GM21526 (cell line): ENCODE data around the gene KCNG2.
"Not testable (repeated sequence)": the region's sequence is repeated elsewhere in the genome, so short reads cannot be mapped to it uniquely, and the experiment has no call there.

Experiments
- ATAC-seq: cut with Tn5 transposase; IDR thresholded peaks from one replicate; pipeline ENCODE4 v1.9.1; 2021; ENCODE audit warnings: moderate library complexity; ENCODE audit not compliant: unreplicated experiment, low FRiP score

KCNG2 gene

GRCh38 chr18:79866889-79867574, 69.3 kb downstream of the KCNG2 start:
- no peak for ATAC-seq

DNA sequence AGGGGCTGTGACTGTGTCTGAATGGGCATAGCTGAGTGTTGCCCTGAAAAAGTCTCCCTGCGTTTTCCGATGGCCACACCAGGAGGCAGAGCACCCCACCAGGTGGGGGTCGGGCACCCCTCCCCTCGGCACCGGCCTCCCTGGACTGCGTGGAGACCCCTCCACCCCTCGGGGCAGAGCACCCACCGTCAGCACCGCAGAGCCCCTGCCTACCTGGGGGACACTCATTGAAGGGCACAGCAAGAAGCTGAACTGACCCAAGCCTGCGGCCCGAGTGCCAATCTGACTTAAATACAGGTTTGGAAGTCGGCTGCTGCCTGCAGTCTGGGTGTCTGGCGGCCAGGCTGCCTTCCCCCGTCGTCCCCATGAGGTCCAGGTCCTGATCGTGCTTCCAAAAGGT, 69.9 kb downstream of the KCNG2 start:
- no peak for ATAC-seq

DNA sequence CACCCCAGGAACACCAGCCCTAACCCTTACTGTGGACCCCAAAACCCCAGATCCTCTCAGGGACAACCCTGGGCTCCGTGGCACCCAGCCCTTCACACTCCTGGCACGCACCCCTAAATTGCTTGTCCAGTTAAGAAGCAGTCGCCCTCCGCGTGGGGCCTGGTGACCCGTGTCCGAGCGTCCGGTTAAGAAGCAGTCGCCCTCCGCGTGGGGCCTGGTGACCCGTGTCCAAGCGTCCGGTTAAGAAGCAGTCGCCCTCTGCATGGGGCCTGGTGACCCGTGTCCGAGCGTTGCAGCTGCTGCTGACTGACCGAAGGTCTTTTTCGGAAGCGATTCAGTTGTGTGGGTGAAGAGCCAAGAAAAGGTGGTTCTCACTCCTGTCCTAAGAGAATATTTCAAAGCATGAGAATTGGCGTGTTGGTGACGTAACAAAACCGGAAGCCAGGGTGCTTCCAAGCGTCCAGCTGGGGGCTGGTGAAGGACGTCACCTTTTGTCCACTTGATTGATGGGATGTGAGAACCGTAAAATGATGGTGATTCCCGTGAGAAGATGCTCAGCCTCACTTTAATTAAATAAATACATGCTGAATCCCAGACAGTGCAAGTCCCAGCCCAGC, 70.5 kb downstream of the KCNG2 start:
- ATAC-seq = no peak

GRCh38 chr18:79868811-79869541, 71.2 kb downstream of the KCNG2 start:
- ATAC-seq = no peak

- ATAC-seq = no peak
Measured at GRCh38 chr18:79869591-79870300, 72.0 kb downstream of the KCNG2 start.

- ATAC-seq = no peak
Measured at GRCh38 chr18:79870301-79871025, 72.7 kb downstream of the KCNG2 start.

- ATAC-seq = no peak
Measured at GRCh38 chr18:79871026-79871390, 73.3 kb downstream of the KCNG2 start.

DNA sequence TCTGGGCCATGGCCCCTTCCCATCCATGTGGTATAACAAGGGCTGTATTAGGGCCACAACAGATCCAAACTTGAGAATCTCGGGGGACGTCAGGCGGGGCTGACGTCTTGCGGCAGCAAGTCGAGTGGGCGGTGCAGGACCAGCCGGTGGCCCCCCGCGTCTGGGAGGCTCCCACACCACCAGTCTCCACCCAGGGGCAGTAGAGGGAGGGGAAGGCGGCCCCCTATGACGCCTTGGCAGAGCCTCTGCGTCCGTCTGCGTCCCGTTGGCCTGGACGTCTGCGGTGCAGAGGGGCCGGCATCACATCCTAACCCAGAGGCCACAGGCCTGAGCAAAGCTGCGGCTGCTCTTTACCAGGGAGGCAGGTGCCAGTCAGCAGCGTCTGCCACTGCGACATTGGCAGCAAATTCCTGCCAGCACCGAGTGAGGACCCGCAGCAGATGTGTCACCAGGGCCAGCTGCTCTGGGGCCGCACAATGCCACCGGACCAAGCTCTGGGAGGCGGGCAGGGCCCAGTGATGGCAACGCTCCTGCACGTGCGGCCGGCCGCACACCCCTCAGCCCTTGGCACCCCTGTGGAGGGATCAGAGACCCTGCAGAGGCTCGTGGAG, 73.8 kb downstream of the KCNG2 start:
- no peak for ATAC-seq

DNA sequence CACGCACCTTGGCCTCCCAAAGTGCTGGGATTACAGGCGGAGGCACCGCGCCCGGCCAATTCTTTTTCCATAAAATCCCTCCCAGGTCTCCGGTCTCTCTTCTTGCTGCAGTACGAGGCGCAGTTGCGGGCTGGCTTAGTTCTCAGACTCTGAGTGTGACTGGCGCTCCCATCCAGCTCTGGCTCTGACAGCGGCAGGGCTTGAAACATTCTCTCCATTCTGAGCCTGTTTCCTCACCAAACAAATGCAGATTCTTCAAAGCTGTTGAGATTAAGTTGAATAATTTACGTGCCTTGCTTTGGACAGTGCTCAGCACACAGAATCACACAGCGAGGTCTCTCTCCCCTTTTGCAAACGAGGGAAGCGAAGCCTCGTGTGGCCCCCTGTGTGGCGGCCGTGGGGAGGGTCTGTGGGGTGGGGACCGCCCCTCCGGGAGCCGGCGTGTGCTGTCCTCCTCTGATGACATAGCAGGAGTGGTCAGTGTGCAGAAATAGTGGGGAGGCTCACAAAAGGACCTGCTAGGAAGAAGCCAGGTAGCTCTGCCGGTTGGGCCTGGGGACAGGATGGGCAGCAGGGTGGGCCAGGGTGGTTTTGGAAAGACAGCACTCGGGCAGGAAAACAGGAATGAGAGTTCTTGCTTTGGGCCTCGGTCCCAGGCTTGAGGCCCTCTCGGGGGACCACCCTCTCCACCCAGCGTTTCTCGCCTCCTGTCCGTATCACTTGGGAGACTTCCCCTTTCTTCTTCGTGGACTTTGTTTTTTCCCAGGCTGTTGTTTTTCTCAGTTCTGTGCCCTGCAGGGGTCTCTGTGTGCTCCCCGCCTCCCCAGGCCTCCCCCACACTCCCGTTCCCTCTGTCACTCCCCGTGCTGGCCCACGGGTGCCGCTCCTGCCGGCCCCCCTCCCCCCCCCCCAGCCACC, 75.0 kb downstream of the KCNG2 start:
- no peak for ATAC-seq

DNA sequence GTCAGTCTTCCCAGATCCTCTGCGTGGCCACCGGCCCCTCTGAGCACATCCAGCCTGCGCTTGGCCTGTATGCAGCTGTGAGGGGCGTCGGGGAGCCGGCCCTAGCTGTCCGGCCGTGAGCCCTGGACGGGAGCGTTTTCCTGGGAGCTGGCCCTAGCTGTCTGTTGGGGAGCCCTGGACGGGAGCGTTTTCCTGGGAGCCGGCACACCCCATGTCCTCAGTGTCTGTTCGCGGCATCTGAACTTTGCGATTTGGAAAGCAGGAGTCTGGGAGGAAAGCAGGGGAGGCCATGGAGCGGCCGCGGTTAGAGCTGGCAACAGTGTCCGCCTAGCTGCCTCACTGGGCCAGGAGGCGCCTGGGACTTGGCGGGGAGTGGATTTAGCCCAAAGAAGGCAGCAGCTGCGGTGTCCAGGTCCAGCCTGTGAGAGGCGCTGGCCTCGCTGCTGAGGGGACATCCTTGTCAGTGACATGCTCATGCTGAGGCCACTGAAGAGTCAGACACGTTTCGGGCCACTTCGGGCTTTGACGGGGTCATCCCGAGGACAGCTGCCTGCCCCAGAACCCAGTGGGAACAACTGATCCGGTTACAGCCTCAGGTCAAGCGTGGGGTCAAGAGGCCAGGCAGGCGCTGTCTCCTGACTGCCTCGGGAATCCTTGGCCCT, 75.8 kb downstream of the KCNG2 start:
- no peak for ATAC-seq

DNA sequence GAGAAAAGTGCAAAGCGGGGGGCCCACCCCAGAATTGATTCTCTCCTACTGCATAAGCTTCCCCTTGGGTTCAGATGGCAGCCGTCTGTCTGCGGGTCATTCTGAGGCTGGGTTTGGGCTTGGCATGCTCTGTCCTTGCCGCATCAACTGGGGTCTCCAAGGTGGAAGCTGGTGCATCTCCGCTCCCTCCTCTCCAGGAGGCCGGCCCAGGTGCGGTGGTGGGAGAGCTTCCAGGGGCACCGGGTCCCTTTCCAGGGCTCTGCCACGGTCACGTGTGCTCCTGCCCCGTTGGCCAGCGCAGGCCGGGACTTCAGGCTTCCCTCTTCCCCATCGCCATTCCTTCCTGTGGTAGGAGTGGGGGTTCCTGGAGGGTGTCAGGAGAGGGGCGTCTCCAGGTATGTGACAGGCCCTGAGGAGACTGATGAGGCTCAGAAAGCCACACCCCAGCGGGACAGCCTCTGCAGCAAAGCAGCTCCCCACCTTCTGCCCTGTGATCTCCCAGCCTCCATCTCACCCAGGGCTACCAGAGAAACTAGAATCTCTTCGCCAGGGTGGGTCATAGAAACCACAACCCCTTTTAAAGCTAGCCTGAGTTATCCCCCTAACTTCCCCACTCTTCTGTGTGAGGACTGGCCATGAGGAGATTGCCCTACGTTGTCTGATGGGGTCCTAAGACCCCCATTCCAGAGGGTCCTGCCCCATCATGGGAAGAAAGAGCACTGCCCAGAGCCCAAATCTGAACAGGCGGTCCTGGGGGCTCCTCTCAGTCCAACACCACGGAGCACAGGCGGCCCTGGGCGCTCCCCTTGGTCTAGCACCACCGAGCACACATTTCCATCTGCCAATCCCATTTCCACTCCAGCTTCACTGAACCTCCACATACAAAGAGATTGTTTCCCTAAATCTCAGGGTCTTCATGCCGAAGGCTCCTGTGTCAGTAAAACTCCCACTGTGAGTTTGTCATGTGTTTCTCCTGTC, 77.1 kb downstream of the KCNG2 start:
- ATAC-seq = no peak

DNA sequence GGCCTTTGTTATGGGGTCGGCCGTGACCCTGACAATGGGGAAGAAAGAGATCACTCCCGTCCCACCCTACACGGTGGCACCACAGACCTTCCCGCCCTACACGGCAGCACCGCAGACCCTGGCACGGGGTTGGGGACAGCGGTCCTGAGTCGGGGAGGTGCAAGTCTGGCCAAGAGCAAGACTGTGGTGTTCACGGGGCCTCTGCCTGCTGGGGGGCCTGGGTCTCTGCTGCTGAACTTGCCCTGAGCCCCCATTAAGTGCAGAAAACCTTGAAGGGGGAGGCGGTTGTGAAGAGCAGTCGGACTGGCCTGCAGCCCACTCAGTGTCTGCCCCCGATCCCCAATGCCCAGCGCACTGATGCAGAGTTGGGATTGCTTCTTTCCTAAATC, 77.8 kb downstream of the KCNG2 start:
- ATAC-seq = no peak

GRCh38 chr18:79875931-79876461, 78.3 kb downstream of the KCNG2 start:
- no peak for ATAC-seq

DNA sequence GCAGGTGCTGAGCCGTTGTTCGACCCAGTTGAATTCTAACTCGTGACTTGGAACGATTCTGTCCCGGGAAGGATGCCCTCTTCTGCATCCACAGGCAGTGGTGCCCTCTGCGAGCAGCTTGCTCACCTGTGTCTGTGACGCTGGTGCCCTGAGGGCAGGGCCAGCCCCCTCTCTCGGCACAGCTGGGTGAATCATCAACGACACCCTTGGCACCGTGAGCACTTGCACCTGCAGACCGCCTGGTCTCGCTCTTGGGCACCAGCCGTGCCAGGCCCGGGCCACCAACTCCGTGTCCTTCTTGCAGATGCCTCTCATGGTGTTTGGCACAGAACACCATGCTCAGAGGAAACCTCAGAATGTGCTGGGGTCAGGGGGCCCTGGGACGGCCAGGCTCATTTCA, 78.8 kb downstream of the KCNG2 start:
- ATAC-seq = no peak

GRCh38 chr18:79877163-79878091, 79.7 kb downstream of the KCNG2 start:
- ATAC-seq = no peak

DNA sequence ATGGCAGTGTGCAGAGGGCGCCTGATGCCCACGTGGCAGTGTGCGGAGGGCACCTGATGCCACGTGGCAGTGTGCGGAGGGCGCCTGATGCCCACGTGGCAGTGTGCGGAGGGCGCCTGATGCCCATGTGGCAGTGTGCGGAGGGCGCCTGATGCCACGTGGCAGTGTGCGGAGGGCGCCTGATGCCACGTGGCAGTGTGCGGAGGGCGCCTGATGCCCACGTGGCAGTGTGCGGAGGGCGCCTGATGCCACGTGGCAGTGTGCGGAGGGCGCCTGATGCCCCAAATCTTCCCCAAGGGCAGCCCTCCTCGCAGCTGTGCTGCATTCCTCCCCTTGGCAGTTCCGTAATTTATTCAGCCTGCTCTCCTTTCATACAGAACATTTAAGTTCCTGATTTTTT, 80.5 kb downstream of the KCNG2 start:
- ATAC-seq = not testable (repeated sequence)
